Measurements from ENCODE around the gene IL18RAP.

GRCh38 chr2:102455061-102455670, 32.2 kb downstream of the IL18RAP start:
- TF ChIP-seq CTCF (IDR thresholded peaks at IDR 0.05) (no peak), POLR2A (IDR thresholded peaks at IDR 0.05) (no peak)

All from tibial nerve (tissue), 3 donors.